HepG2 (cell line): ENCODE measurements around the gene NT5C. TPM values are rescaled to one million over a fixed set of nuclear protein-coding genes. Genes with fewer than 3 reads are reported as not detected.
"Not testable (repeated sequence)": the region's sequence is repeated elsewhere in the genome, so short reads cannot be mapped to it uniquely, and the experiment has no call there.

Source experiments
- ATAC-seq: fragments of 200-7000 bp; cut with Tn5 transposase; 3 replicates; pipeline ENCODE4 v1.9.1; 2020; ENCODE audit warnings: mild to moderate bottlenecking, moderate library complexity
- BruUV-seq: library from RNA; stranded (reverse); fragments of 400-500 nt; replicated peaks from 2 replicates; lab custom pipeline; 2021; lab: Mats Ljungman, UMichigan
- CTCF ChIA-PET: fragments of 300-600 bp; formaldehyde crosslinking; extraction: SDS; loops from one replicate; lab custom pipeline; 2021; ENCODE audit warnings: low total read pairs, inconsistent platforms, low intra/inter-chr PET ratio; lab: Yijun Ruan, JAX
- POLR2A ChIA-PET: fragments of 350-600 bp; sonication (Branson Sonifier 250); formaldehyde crosslinking; loops from one replicate; lab custom pipeline; 2020; ENCODE audit warnings: antibody characterized with exemption, inconsistent platforms; lab: Yijun Ruan, JAX
- DNase-seq: peaks from one replicate; pipeline ENCODE4 v3.0.0-alpha.2; 2015; ENCODE audit warnings: low spot score
- FAIRE-seq: peaks from 3 replicates; lab custom pipeline; 2011; peaks lifted over from hg19 to GRCh38; lab: Jason Lieb, UNC
- H2AFZ ChIP-seq: one replicate; pipeline ENCODE4 v1.6.1; 2011; ENCODE audit warnings: low read length, inconsistent platforms
- H3K27ac ChIP-seq: fragments of 300-600 bp; 3 replicates; pipeline ENCODE4 v1.8.0; 2011; ENCODE audit warnings: mixed run types, mild to moderate bottlenecking, mixed read lengths, low read length, inconsistent platforms; ENCODE audit not compliant: insufficient read depth; ENCODE audit errors: extremely low read length
- H3K27me3 ChIP-seq, 2 experiments: fragments of 200-600 bp in 1 of 2; 2 replicates in 1 of 2; 3 replicates in 1 of 2; pipeline versions ENCODE4 v1.6.0 to v1.8.0; 2011; ENCODE audit warnings: low read length in 2 of 2, mild to moderate bottlenecking in 2 of 2, moderate library complexity in 2 of 2, inconsistent platforms in 1 of 2; ENCODE audit not compliant: insufficient read depth in 2 of 2, control insufficient read depth in 1 of 2
- H3K36me3 ChIP-seq, 2 experiments: fragments of 200-600 bp in 1 of 2; replicated peaks in 1 of 2; 2 replicates in 1 of 2; 3 replicates in 1 of 2; pipeline versions ENCODE4 v1.5.1 to v1.8.0; 2011; ENCODE audit warnings: low read length in 2 of 2, inconsistent platforms in 1 of 2; ENCODE audit not compliant: insufficient read depth in 2 of 2, control insufficient read depth in 1 of 2
- H3K4me1 ChIP-seq: 2 replicates; pipeline ENCODE4 v1.5.1; 2012; ENCODE audit warnings: low read length, inconsistent platforms; ENCODE audit not compliant: insufficient read depth
- H3K4me2 ChIP-seq: 2 replicates; pipeline ENCODE4 v1.6.0; 2011; ENCODE audit warnings: low read depth, low read length, inconsistent platforms
- H3K4me3 ChIP-seq, 3 experiments: fragments of 200-600 bp in 1 of 3; sonication (generic), shearing (Covaris generic) in 1 of 3; replicated peaks in 1 of 3; 2 replicates each; pipeline ENCODE4 v1.5.1; 2011 to 2016; ENCODE audit warnings: low read length in 3 of 3, inconsistent platforms in 2 of 3, low read depth in 2 of 3, mild to moderate bottlenecking in 2 of 3, control low read depth in 1 of 3, mixed read lengths in 1 of 3; ENCODE audit not compliant: insufficient read depth in 1 of 3
- H3K79me2 ChIP-seq: one replicate; pipeline ENCODE4 v1.6.1; 2011; ENCODE audit warnings: low read length, inconsistent platforms; ENCODE audit not compliant: insufficient read depth
- H3K9ac ChIP-seq: 2 replicates; pipeline ENCODE4 v1.6.0; 2011; ENCODE audit warnings: mild to moderate bottlenecking, low read depth, low read length, inconsistent platforms; ENCODE audit not compliant: insufficient read depth
- H3K9me3 ChIP-seq: 2 replicates; pipeline ENCODE4 v1.5.1; 2012; ENCODE audit warnings: mild to moderate bottlenecking, low read length
- H4K20me1 ChIP-seq: 2 replicates; pipeline ENCODE4 v1.6.0; 2011; ENCODE audit warnings: inconsistent platforms, mild to moderate bottlenecking, low read length, moderate library complexity; ENCODE audit not compliant: insufficient read depth
- CEBPB ChIP-seq: IDR thresholded peaks from 2 replicates; pipeline ENCODE4 v1.6.1; 2011; ENCODE audit warnings: low read depth, low read length, improper control_type of control experiment, borderline replicate concordance
- CEBPG ChIP-seq: IDR thresholded peaks from 2 replicates; pipeline ENCODE4 v1.6.1; 2016
- GTF3A ChIP-seq: sonication (generic); formaldehyde crosslinking; conservative IDR thresholded peaks from 2 replicates; pipeline ENCODE4 v1.4.0; 2020; ENCODE audit warnings: mild to moderate bottlenecking, missing genetic modification reagents
- PTBP1 ChIP-seq: fragments of 200-400 bp; formaldehyde crosslinking; IDR thresholded peaks from 2 replicates; pipeline ENCODE4 v1.6.1; 2018; ENCODE audit warnings: low read length, low read depth; ENCODE audit not compliant: poor library complexity, severe bottlenecking
- ZBTB39 ChIP-seq: sonication (generic); formaldehyde crosslinking; IDR thresholded peaks from 2 replicates; pipeline ENCODE4 v1.5.0; 2020; ENCODE audit warnings: missing genetic modification reagents
- ZNF121 ChIP-seq: sonication (generic); formaldehyde crosslinking; IDR thresholded peaks from 2 replicates; pipeline ENCODE4 v1.5.0; 2020; ENCODE audit warnings: mild to moderate bottlenecking, missing genetic modification reagents
- WGBS: methylation state at CpG from one replicate; pipeline ENCODE4 v1.1.6; 2017; ENCODE audit warnings: low lambda C conversion rate; 5-methylcytosine and 5-hydroxymethylcytosine counted together
- in situ Hi-C: cut with HindIII; loops from 2 replicates; pipeline ENCODE4 v1.10.0; 2017; ENCODE audit warnings: low pct_unique_long_range_greater_than_20kb; ENCODE audit not compliant: extremely low pct_ligation_motif_present
- intact Hi-C: fragments of 100-400 bp; cut with micrococcal nuclease; formaldehyde crosslinking; loops from one replicate; pipeline ENCODE4 v1.10.0; 2022; ENCODE audit not compliant: unreplicated experiment
- polyA plus RNA-seq, 8 experiments: library from polyadenylated mRNA; depleted of rRNA in 3 of 8; stranded (reverse) in 7 of 8; unstranded in 1 of 8; fragments of >200 nt; fragmentation: Illumina TruSeq in 4 of 8; extraction: Trizol in 4 of 8; gene quantifications; 2 replicates each; pipeline versions ENCODE4 v1.2.1 to v1.2.3, GENCODE V29; 2011 to 2016; ENCODE audit warnings: low read depth in 4 of 8, missing spikeins in 1 of 8, mixed read lengths in 1 of 8; ENCODE audit not compliant: insufficient read depth in 1 of 8
- total RNA-seq, 5 experiments: library from RNA; depleted of rRNA; stranded (reverse); fragments of >200 nt; fragmentation: Illumina TruSeq; extraction: Trizol; gene quantifications; 2 replicates each; pipeline ENCODE4 v1.2.3, GENCODE V29; 2016; ENCODE audit warnings: low read depth in 1 of 5

The NT5C gene
- total and polyA plus RNA-seq, 2 of the 13 experiments (the other 11 are each of a cell fraction or from before 2014, with no cell fraction given), result 42.8 to 48.6 TPM

- peaks cover 27% of the 10 kb centered on the region for H3K4me1 ChIP-seq
- H3K27ac ChIP-seq, H3K79me2 ChIP-seq, H2AFZ ChIP-seq, DNase-seq, H4K20me1 ChIP-seq, H3K9me3 ChIP-seq, H3K4me3 ChIP-seq, in situ Hi-C loops, H3K27me3 ChIP-seq, intact Hi-C loops, H3K9ac ChIP-seq, CTCF ChIA-PET, FAIRE-seq, H3K4me2 ChIP-seq, ATAC-seq, BruUV-seq: not testable (repeated sequence)
- TF ChIP-seq CEBPB, result peak; percentile 10; the same call in 1 of the 2 replicates
- TF ChIP-seq ZNF121 (CRISPR knock-in tag), result peak; percentile 70; the same call in 1 of the 2 replicates
- TF ChIP-seq CEBPG, result peak; percentile 29; the same call in 1 of the 2 replicates
- peaks cover 6 to 18% of the 10 kb centered on the region in 2 experiments; a peak in 4 of 5 replicates for H3K36me3 ChIP-seq
- WGBS, result 91% methylated on average over 5 of the region's 5 CpGs
- POLR2A ChIA-PET, result interaction anchor here (1.0 to 1.9 kb wide), 4 partner anchors 11 to 51 kb away, joined by 3 to 9 read pairs (median 4); no protein-coding TSS in a partner anchor
Observed at GRCh38 chr17:75127936-75128335, 3.6 kb downstream of the NT5C start.

GRCh38 chr17:75126954-75127353, 4.6 kb downstream of the NT5C start:
- CTCF ChIA-PET, result no interaction called here
- H3K27me3 ChIP-seq, result no peaks in the 10 kb centered on the region
- peaks cover 17% of the 10 kb centered on the region for H3K4me1 ChIP-seq
- no peak for ATAC-seq
- BruUV-seq, result no TSS peak
- peaks cover 4% of the 10 kb centered on the region; the same call in 1 of the 2 replicates for H4K20me1 ChIP-seq
- DNase-seq, result no peak
- H3K4me2 ChIP-seq, result no peak overlapping the region
- intact Hi-C loops (no loop called here), in situ Hi-C loops (no loop called here)
- WGBS, result 97% methylated on average over 8 of the region's 8 CpGs
- no peak overlapping the region for H2AFZ ChIP-seq
- H3K9ac ChIP-seq, result no peak overlapping the region
- H3K27ac ChIP-seq, result no peak overlapping the region
- TF ChIP-seq GTF3A (CRISPR knock-in tag) (no peak), PTBP1 (no peak), ZBTB39 (CRISPR knock-in tag) (no peak), ZNF121 (CRISPR knock-in tag) (peak; percentile 57)
- peaks cover 8% of the 10 kb centered on the region for H3K79me2 ChIP-seq
- H3K9me3 ChIP-seq, result no peaks in the 10 kb centered on the region
- no peak for FAIRE-seq
- peaks cover 6 to 18% of the 10 kb centered on the region in 2 experiments; a peak in 4 of 5 replicates for H3K36me3 ChIP-seq
- no peak overlapping the region for H3K4me3 ChIP-seq
- POLR2A ChIA-PET, result interaction anchor here (0.7 to 1.6 kb wide), 2 partner anchors 41 to 50 kb away, joined by 3 to 4 read pairs; no protein-coding TSS in a partner anchor
